LoVo (cell line): ENCODE data around the gene PRKCA.

Experiments
- DNase-seq: peaks from one replicate; pipeline ENCODE4 v3.0.0-alpha.2; 2016; ENCODE audit warnings: low spot score

The PRKCA gene

DNA sequence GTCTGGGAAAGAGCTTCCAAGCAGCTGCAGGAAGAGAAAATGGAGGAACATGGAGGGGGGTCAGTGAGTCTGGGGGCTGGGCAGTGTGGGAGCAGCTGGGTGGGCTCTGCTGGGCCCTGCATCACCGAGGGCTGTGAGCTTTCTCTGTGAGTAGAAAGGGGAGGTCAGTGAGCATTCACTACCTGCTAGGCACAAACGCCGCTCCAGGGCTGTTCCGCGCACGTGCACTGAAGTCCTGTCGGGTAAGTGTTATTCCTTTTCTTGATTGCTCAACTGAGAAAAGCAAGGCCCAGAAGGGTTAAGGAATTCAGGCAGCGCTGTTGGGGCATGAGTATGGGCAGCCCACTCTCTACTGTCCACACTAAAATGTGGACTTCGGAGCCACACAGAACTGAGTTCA is 537.2 kb downstream of the PRKCA start:
- DNase-seq: no peak

DNA sequence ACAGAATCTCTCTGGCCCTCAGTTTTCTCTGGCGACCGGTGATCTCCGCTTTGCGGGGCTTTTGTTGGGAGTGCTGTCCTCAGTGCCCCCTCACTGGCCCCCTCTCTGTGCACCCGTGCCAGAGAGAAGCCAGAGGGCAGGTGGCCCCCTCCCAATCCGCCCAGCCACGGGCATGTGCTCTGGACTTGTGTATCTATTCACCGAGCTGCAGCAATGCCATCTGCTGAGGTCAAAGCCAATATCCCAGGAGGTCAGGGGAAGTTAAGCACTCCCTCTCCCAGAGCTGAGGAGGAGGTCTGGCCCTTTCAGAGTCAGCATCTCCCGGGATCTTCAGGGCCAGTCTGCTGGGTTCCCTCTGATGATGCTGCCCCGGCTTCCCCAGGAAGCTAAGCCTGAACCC is 537.6 kb downstream of the PRKCA start:
- no peak for DNase-seq

- no peak for DNase-seq
These were observed 538.9 kb downstream of the PRKCA start for GRCh38 chr17:66841328-66841727.

DNA sequence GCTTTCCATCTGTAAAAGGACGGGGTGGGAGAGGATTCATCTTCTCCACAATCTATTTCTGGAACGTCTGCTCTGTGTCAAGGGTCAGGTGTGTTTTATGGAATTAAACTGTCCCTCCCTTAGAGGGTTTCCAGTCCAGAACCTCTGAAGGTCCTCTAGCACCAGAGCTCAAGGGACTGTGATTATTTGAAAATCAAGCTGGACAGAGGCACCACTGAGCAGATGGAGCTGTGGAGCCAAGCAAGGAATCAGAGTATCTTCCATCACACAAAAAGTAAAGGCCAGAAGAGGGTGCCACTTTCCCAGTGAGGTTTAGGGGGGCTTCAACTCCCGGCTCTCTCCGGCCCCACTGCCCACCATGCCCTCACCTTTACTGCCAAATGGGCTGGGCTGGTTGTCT is 539.3 kb downstream of the PRKCA start:
- no peak for DNase-seq

- DNase-seq: no peak
These were observed 540.1 kb downstream of the PRKCA start for GRCh38 chr17:66842505-66842904.

GRCh38 chr17:66842959-66843358 is 540.5 kb downstream of the PRKCA start:
- no peak for DNase-seq

GRCh38 chr17:66843627-66844026 is 541.2 kb downstream of the PRKCA start:
- no peak for DNase-seq

DNA sequence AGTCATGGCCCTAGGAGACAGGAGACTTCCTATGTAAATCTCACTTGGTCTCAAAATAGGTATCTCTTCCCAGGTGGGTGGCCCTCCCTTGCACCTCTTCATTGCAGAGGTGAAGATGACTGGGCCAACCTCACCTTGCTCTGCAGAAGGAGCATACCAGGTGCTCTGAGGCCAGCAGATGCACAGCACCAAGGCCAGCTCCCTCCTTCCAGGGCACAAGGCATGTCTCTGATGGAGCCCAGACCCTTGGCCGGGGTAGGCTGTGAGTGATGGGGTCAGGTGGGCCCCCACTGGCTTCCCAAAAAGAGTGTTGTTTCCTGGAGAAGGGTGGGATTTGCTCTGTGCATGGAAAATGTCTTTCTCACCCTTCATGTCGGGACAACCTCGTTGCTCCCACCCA is 545.3 kb downstream of the PRKCA start:
- DNase-seq: no peak

GRCh38 chr17:66848496-66848895 is 546.1 kb downstream of the PRKCA start:
- DNase-seq: no peak

GRCh38 chr17:66849032-66849655 is 546.7 kb downstream of the PRKCA start:
- no peak for DNase-seq

DNA sequence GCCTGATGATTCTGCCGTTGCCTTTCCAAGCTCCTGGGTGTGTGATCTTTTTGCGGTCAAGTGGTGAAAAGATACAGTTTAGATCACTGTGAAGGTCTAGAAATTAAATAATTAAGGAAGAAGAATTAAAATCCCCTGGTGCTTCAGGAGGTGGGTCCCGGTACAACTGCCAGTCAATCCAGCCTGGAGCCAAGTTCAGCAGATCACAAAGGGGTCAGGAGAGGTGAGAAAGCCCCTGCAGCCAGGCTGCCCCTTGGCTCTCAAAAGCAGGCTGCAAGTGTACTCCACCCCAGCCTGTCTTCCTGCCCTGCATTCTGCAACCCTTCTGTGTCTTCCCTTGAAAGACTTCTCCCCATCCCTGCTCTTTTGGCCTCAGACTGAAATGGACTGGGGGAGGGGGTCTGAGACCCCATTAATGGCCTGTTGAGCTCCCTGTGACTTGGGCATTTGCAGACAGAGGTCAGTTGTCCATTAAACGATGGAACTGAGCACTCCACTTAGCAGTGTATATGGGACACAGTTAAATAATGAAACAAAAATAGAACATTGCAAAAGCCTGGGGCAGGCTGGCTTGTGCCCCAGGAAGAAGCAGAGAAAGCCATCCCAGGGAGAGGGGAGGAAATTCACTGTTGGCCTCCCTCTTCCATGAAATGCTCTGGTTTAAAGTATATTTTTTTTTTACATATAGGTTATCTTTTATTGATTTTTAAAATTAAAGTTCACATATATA is 547.6 kb downstream of the PRKCA start:
- DNase-seq: no peak

DNA sequence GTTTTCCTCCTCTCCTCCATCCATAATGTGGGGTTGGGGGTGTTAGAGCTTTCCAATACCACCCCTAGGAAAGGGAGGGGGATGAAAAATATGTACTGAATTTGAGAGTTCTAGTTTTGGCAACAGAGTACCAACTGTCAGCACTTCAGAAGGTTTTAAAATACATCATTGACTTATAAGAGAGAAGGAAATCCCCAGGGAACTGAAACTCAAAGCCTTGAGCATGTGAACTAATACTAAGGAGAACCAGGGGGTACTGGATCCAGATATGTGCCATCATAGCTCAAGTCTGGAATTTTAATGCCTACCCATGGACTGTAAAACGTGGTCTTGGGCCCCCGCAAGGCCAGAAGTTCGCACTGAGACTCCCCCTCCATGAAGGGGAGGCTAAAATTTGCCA is 548.3 kb downstream of the PRKCA start:
- no peak for DNase-seq

DNA sequence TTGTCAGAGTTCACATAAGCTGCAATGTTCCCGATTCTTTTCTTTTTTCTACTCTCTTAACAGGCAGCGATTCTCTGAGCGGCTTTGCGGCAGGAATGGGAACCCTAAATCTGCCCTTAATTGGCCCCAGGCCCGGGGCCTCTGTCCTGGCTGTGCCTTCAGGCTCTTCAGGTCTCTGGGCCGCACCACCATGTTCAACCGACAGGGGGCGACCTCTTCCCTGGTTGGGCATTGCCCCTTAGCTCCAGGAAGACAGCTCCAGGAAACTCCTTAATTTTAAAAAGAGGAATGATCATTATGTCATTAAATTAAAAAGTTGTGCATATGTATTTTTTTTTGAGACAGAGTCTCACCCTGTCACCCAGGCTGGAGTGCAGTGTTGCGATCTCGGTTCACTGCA is 552.8 kb downstream of the PRKCA start:
- DNase-seq: no peak

DNA sequence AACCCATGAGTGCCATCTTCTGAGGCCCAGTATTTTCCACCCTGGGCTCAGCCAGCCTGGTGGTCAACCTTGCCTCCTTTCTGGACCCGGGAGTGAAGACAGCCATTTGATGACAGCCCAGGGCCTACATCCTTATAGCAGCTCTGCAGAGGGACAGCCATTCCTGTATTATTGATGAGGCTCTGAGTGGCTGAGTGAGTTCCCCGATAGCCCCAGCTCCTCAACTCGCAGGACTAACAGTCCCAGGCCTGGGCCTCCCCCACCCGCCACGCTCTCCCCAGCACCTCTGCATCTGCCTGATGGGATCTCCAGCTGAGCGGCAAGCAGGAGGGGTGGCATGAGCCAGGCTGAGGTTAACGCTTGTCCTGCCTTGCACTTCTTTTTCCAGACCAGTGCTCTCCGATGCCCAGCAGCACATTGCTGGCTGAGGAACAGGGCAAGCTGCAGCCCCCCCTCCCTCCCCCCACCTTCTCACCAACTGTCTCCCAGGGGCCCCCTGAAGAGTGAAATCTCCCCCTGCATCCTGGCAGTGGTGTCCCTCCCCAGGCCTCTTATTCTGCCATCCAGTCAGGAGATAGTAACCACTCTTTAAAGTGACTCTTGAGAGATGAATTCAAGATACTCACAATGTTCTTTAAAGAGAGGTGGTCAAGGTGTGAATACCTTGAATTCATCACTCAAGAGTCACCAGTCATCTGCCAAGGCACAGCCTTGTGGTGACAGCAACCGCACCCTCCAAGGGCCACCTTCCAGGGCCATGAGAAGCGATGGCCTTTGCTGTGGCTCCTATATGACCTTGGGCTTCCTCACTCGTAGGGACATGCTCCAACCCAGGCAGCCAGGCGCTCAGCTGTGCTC is 556.0 kb downstream of the PRKCA start:
- DNase-seq: peak; percentile 17

DNA sequence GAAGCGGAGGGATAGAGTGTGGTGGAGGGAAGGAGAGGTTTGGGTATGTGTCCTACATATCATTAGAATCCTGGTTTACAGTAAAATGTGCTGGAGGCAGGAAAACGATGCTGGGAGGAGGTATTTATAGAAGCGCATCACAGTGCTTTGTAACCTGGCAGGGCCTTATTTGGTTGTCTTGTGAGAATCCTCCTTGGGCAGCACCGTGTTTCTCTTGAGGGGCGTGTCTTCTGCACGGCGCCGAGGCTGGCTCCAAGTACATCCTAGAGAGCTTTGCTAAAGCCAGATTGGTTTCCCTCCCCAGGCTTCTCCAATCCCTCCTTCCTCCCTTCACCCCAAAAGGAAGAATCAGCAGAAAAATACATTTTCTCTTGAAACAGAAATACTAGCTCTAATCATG is 556.9 kb downstream of the PRKCA start:
- DNase-seq: no peak

DNA sequence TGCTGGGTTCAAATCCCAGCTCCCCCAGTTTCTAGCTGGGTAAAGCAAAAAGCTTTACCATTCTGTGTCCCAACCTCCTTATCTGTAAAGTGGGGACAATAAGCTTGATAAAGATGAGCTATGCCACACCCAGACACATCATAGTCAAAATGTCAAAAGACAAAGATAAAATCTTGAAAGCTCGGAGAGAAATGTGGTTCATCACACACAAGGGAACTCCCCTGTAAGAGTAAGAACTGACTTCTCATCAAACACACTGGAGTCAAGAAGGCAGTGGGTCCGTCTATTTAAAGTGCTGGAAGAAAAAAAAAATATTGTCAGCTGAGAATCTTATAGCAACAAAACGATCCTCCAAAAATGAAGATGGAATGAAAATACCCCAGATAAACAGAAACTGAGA is 557.8 kb downstream of the PRKCA start:
- DNase-seq: no peak
